Body of pancreas (tissue), 4 donors: ENCODE data around the gene MTHFS.

ENCODE experiments used
- POLR2A ChIP-seq, 3 donors: fragments of 450-650 bp; IDR thresholded peaks; one replicate each; pipeline ENCODE4 v1.6.1; 2016; ENCODE audit warnings: antibody characterized with exemption in 3 of 3, mild to moderate bottlenecking in 2 of 3
- TF ChIP-seq, protein P1 (sequence below), 7 experiments: fragments of 450-650 bp in 4 of 7; fragments of 200-600 bp in 3 of 7; sonication (generic) in 3 of 7; IDR thresholded peaks; one replicate each; pipeline ENCODE4 v1.5.1; 2016 to 2019; ENCODE audit warnings: antibody characterized with exemption in 7 of 7

DNA sequence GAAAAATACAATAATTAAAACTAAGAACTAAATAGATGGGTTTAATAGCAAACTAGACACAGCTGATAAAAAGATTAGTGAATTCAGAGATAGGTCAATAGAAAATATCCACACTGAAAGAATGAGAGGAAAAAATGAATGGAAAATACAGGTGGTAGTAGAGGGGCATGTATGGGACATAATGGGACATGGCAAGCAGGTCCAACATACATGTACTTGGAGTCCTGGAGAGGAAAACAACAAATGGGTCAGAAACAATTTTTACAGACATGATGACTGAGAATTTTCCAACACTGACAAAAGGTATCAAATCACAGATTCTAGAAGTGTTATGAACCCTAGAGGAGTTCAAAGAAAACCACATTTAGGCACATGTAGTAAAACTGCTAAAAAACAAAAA lies 68.4 kb downstream of the MTHFS start:
- TF ChIP-seq POLR2A (IDR thresholded peaks at IDR 0.05), result no peak
- TF ChIP-seq, protein P1, sequence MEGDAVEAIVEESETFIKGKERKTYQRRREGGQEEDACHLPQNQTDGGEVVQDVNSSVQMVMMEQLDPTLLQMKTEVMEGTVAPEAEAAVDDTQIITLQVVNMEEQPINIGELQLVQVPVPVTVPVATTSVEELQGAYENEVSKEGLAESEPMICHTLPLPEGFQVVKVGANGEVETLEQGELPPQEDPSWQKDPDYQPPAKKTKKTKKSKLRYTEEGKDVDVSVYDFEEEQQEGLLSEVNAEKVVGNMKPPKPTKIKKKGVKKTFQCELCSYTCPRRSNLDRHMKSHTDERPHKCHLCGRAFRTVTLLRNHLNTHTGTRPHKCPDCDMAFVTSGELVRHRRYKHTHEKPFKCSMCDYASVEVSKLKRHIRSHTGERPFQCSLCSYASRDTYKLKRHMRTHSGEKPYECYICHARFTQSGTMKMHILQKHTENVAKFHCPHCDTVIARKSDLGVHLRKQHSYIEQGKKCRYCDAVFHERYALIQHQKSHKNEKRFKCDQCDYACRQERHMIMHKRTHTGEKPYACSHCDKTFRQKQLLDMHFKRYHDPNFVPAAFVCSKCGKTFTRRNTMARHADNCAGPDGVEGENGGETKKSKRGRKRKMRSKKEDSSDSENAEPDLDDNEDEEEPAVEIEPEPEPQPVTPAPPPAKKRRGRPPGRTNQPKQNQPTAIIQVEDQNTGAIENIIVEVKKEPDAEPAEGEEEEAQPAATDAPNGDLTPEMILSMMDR (IDR thresholded peaks at IDR 0.05), result no peak
